ENCODE data around the gene SNAP47.

The SNAP47 gene

DNA sequence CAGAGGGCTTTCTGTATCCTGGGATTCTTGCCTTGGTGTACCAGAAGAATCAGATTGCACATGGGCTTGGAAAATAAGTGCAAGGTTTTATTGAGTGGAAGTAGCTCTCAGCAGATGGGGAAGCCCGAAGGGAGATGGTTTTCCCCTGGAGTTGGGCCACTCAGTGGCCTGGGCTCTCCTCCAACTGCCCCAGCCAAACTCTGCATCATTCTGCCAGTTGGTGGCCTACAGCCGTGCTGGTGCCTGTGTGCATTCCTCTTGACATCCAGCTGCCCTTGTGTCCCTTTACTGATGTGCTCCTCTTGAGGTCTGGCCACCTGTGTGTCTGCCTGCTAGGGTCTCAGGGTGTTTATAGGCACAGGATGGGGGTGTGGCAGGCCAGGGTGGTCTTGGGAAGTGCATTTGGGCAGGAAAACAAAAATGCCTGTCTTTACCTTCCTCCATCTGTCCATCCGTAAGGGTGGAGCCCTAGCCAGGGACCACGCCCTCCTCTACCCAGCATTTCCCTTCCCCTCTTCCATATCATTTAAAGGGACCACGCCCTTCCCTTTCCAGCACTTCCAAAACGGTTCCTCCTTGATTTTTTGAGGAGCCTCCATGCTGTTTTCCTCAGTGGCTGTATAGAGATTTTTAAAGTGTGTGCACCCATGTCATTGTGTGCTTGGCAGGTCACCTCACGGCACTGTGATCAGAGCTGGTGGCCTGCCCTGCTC is 18.9 kb downstream of the SNAP47 start:
- no peak overlapping the region for H3K27ac ChIP-seq (replicated peaks)
- no peaks in the 10 kb centered on the region for H3K27me3 ChIP-seq (ENCODE audit: insufficient read depth, poor library complexity, severe bottlenecking)
- no peak for DNase-seq (ENCODE audit: low read depth in 1 of 2, low spot score in 1 of 2)
- no peak overlapping the region for H3K4me3 ChIP-seq (replicated peaks; ENCODE audit: insufficient read depth, low read length)
- TF ChIP-seq, protein P1, sequence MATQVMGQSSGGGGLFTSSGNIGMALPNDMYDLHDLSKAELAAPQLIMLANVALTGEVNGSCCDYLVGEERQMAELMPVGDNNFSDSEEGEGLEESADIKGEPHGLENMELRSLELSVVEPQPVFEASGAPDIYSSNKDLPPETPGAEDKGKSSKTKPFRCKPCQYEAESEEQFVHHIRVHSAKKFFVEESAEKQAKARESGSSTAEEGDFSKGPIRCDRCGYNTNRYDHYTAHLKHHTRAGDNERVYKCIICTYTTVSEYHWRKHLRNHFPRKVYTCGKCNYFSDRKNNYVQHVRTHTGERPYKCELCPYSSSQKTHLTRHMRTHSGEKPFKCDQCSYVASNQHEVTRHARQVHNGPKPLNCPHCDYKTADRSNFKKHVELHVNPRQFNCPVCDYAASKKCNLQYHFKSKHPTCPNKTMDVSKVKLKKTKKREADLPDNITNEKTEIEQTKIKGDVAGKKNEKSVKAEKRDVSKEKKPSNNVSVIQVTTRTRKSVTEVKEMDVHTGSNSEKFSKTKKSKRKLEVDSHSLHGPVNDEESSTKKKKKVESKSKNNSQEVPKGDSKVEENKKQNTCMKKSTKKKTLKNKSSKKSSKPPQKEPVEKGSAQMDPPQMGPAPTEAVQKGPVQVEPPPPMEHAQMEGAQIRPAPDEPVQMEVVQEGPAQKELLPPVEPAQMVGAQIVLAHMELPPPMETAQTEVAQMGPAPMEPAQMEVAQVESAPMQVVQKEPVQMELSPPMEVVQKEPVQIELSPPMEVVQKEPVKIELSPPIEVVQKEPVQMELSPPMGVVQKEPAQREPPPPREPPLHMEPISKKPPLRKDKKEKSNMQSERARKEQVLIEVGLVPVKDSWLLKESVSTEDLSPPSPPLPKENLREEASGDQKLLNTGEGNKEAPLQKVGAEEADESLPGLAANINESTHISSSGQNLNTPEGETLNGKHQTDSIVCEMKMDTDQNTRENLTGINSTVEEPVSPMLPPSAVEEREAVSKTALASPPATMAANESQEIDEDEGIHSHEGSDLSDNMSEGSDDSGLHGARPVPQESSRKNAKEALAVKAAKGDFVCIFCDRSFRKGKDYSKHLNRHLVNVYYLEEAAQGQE (IDR thresholded peaks at IDR 0.05; ENCODE audit: insufficient replicate concordance, low read depth), result no peak
- no peak for TF ChIP-seq GABPA (IDR thresholded peaks at IDR 0.05; ENCODE audit: low read depth)
- TF ChIP-seq POLR2AphosphoS5 (IDR thresholded peaks at IDR 0.05; ENCODE audit: low read depth), result no peak
- no peak for TF ChIP-seq SPI1 (IDR thresholded peaks at IDR 0.05; ENCODE audit: borderline replicate concordance, low read depth)
- TF ChIP-seq, protein P2, sequence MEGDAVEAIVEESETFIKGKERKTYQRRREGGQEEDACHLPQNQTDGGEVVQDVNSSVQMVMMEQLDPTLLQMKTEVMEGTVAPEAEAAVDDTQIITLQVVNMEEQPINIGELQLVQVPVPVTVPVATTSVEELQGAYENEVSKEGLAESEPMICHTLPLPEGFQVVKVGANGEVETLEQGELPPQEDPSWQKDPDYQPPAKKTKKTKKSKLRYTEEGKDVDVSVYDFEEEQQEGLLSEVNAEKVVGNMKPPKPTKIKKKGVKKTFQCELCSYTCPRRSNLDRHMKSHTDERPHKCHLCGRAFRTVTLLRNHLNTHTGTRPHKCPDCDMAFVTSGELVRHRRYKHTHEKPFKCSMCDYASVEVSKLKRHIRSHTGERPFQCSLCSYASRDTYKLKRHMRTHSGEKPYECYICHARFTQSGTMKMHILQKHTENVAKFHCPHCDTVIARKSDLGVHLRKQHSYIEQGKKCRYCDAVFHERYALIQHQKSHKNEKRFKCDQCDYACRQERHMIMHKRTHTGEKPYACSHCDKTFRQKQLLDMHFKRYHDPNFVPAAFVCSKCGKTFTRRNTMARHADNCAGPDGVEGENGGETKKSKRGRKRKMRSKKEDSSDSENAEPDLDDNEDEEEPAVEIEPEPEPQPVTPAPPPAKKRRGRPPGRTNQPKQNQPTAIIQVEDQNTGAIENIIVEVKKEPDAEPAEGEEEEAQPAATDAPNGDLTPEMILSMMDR (IDR thresholded peaks at IDR 0.05; ENCODE audit: insufficient read depth, low read length), result no peak

DNA sequence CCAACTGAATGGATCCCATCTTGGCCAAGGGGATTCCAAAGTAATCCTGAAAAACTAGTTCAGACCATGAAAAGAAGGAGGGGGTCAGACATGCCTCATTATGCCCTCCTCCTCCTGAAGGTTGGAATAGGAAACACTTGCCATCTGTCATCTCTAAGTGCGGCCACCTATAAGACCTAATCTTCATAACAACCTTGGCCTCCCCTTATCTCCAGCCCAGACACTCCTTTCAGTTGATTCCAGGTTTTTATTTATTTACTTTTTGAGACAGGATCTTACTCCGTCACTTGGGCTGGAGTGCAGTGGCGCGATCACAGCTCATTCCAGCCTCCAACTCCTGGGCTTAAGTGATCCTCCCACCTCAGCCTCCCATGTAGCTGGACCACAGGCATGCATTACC is 19.7 kb downstream of the SNAP47 start:
- Histone ChIP-seq H3K4me3 (replicated peaks; ENCODE audit: insufficient read depth, low read length) (no peak overlapping the region), H3K27ac (replicated peaks) (no peak overlapping the region), H3K27me3 (ENCODE audit: insufficient read depth, poor library complexity, severe bottlenecking) (no peaks in the 10 kb centered on the region)
- no peak for TF ChIP-seq GABPA (IDR thresholded peaks at IDR 0.05; ENCODE audit: low read depth)
- no peak for DNase-seq (ENCODE audit: low read depth in 1 of 2, low spot score in 1 of 2)

DNA sequence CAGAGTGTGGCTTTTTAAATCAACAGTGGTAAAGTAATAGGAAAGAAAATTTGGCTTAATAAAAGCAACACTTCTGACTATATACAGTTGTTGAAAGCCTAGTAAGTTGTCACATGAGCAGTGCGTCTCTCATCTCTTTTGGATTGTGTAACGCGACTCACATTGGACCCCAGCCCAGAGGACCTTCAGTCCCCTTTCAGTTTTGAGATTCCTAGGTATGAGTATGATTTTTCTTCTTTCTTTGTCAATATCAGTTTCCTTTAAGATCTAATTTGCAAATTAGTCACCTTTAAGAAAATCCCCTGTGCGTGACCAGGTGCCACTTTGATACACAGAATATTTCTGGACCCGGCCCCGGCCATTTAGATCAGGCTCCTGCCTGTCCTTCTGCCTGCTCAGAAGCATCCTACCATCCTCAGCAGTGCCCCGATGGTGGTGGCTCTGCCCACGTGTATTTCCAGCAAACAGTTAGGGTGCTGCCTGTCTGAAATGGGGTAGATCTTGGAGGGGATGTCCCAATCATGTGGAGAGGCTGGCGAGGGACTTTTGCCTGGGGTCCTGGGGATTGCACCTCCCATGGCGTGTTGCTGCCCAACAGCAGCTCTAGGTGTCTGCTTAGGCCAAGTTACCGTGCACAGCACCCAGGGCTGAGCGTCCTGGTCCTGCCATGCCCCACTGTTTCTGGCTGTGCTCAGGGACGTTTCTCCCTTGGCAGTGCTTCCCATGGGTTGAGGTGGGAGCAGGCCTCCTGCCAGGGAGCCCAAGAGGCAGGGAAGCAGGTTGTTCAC is 21.1 kb downstream of the SNAP47 start:
- no peaks in the 10 kb centered on the region for H3K27me3 ChIP-seq (ENCODE audit: insufficient read depth, poor library complexity, severe bottlenecking)
- no peak for DNase-seq (ENCODE audit: low read depth in 1 of 2, low spot score in 1 of 2)
- no peak overlapping the region for H3K27ac ChIP-seq (replicated peaks)
- H3K4me3 ChIP-seq (replicated peaks; ENCODE audit: insufficient read depth, low read length), result no peak overlapping the region
- TF ChIP-seq, protein P2 (IDR thresholded peaks at IDR 0.05; ENCODE audit: insufficient read depth, low read length), result no peak
- no peak for TF ChIP-seq POLR2AphosphoS5 (IDR thresholded peaks at IDR 0.05; ENCODE audit: low read depth)
- TF ChIP-seq SPI1 (IDR thresholded peaks at IDR 0.05; ENCODE audit: borderline replicate concordance, low read depth), result no peak
- TF ChIP-seq, protein P1 (IDR thresholded peaks at IDR 0.05; ENCODE audit: insufficient replicate concordance, low read depth), result no peak
- no peak for TF ChIP-seq GABPA (IDR thresholded peaks at IDR 0.05; ENCODE audit: low read depth)

DNA sequence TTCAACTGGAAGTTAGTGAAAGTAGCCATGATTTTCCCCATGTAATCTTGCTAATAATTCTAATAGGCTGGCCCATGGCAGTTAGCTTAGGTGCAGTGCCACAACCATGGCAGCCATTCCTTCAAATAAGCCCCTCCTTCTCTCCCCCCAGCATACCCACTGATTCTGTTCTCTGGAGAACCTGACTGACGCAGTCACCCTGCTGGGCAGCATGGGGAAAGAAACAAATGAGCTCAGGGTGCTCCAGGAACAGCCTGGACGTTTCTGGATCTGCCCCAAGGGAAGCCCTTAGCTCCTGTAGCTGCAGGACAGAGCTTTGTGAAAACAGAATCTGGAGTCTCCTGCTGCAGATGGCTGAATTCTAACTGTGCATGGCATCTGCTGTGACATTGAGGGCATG is 22.5 kb downstream of the SNAP47 start:
- H3K27ac ChIP-seq (replicated peaks), result no peak overlapping the region
- H3K4me3 ChIP-seq (replicated peaks; ENCODE audit: insufficient read depth, low read length), result no peak overlapping the region
- H3K27me3 ChIP-seq (ENCODE audit: insufficient read depth, poor library complexity, severe bottlenecking), result no peaks in the 10 kb centered on the region
- no peak for DNase-seq (ENCODE audit: low read depth in 1 of 2, low spot score in 1 of 2)
- TF ChIP-seq, protein P1 (IDR thresholded peaks at IDR 0.05; ENCODE audit: insufficient replicate concordance, low read depth), result no peak

Data from HL-60 (cell line).